ENCODE data around the gene RPS6KB2. TPM values are rescaled to one million over a fixed set of nuclear protein-coding genes. Genes with fewer than 3 reads are reported as not detected.

RPS6KB2 gene
- total and polyA plus RNA-seq, 2 of the 4 experiments (the other 2 are of a cell fraction), result 50.7 to 58.4 TPM

DNA sequence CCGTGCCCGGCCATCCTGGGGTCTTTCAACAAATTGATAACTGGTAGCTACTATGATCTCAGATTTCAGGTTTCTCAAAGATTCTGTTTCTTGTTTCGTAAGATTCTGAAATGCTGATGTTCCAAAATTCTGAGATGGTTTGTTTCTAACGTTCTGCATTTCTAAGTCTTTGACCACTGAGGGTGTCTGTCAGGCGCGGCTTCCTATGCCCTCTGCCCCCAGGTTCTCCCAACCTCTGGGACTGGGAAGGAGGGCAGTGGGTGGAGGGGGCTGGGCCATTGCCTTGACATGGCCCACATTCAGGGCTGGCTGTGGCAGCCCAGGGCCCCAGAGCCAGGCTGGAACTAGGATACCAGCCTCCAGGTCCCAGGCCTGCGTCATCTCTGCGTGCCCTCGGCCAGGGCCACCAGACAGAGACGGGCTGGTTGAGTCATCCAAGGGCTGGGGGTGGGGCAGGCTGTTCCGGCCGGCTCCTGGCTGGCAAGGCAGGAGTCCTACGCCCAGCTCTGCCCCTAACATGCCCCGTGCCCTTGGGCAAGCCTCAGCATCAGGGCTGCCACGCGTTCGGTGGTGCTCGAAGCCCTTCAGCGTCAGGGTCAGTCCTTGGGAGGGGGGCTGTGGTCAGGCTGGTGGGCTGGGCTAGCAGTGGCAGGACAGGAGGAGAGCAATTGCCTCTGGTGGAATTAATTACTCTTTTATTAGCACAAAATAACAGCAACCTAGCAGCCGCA, 35.6 kb downstream of the RPS6KB2 start:
- CTCF ChIA-PET, result no interaction called here

More for the DNA sequence above, 35.6 kb downstream of the RPS6KB2 start:
- WGBS, 2 experiments (ENCODE audit: extremely low coverage in 2 of 2, insufficient read length in 1 of 2), result 100% methylated on average over 4 of the region's 20 CpGs; no CpG with 5 or more reads in 1 of the 2 experiments
- H3K23ac ChIP-seq (ENCODE audit: low read depth, low read length), result no peak overlapping the region
- H3K4me1 ChIP-seq (ENCODE audit: control insufficient read depth, insufficient read depth, low read length), result peaks cover 9% of the 10 kb centered on the region
- no peak overlapping the region; the same call in 1 of the 2 replicates for H3K4me3 ChIP-seq (ENCODE audit: insufficient read depth, low read depth, low read length)
- H2AFZ ChIP-seq (replicated peaks; ENCODE audit: low read length, poor library complexity), result peak overlapping the region; percentile 95
- H2BK120ac ChIP-seq (ENCODE audit: low read depth, low read length), result no peak overlapping the region
- H2BK5ac ChIP-seq (ENCODE audit: low read depth, low read length, poor library complexity, severe bottlenecking), result peak overlapping the region; percentile 56
- H3K4ac ChIP-seq (ENCODE audit: low read depth, low read length), result 0 out of 2 replicates have a peak overlapping the region, but pooled peaks have one; percentile 69
- no peak for TF ChIP-seq POLR2A (IDR thresholded peaks at IDR 0.05; ENCODE audit: low read depth, low read length)
- TF ChIP-seq RFX5 (IDR thresholded peaks at IDR 0.05; ENCODE audit: low read depth, low read length), result no peak
- no peak for TF ChIP-seq RAD21 (IDR thresholded peaks at IDR 0.05; ENCODE audit: low read length)
- no peak for TF ChIP-seq ELK1 (IDR thresholded peaks at IDR 0.05; ENCODE audit: borderline replicate concordance, low read depth, low read length)
- TF ChIP-seq FOS (IDR thresholded peaks at IDR 0.05; ENCODE audit: low read depth, low read length), result no peak
- TF ChIP-seq MAFK (IDR thresholded peaks at IDR 0.05; ENCODE audit: low read depth, low read length), result no peak
- no peak for TF ChIP-seq CHD1 (IDR thresholded peaks at IDR 0.05; ENCODE audit: low read depth, low read length)
- TF ChIP-seq CTCF (conservative IDR thresholded peaks at IDR 0.05; ENCODE audit: low read depth, low read length), result no peak
- TF ChIP-seq NFE2L2 (IDR thresholded peaks at IDR 0.05; ENCODE audit: low read depth, low read length), result no peak
- TF ChIP-seq BHLHE40 (IDR thresholded peaks at IDR 0.05; ENCODE audit: low read depth, low read length), result no peak
- TF ChIP-seq USF2 (IDR thresholded peaks at IDR 0.05; ENCODE audit: low read depth, low read length), result no peak
- no peak for TF ChIP-seq MXI1 (IDR thresholded peaks at IDR 0.05; ENCODE audit: borderline replicate concordance, low read depth, low read length)
- no peak for TF ChIP-seq RCOR1 (IDR thresholded peaks at IDR 0.05; ENCODE audit: insufficient replicate concordance, low read length)
- intact Hi-C loops (cut with micrococcal nuclease) (no loop called here), in situ Hi-C loops (cut with MboI; ENCODE audit: low sequenced_read_pairs) (no loop called here), dilution Hi-C loops (cut with HindIII; ENCODE audit: low sequenced_read_pairs, unreplicated experiment) (no loop called here)
- peak overlapping the region; percentile 68 for H3K4me2 ChIP-seq (ENCODE audit: low read depth, low read length)
- no peak overlapping the region for H3K18ac ChIP-seq (ENCODE audit: low read depth, low read length)
- peak overlapping the region; percentile 88 to 92; a peak in 2 of 4 replicates for H4K8ac ChIP-seq (ENCODE audit: low read depth in 2 of 2, low read length in 2 of 2)
- DNase-seq, result no peak
- BruUV-seq (replicated peaks), result no TSS peak
- peak overlapping the region; percentile 47; the same call in 1 of the 2 replicates for H4K91ac ChIP-seq (ENCODE audit: insufficient read depth, low read depth, low read length)
- no peak overlapping the region for H3K56ac ChIP-seq (ENCODE audit: extremely low read depth, insufficient read depth, low read length)
- H2AK9ac ChIP-seq (replicated peaks; ENCODE audit: low read depth, low read length, poor library complexity), result peak overlapping the region; percentile 84
- H3K9me3 ChIP-seq (ENCODE audit: control insufficient read depth, insufficient read depth, low read length), result no peaks in the 10 kb centered on the region
- POLR2A ChIA-PET (ENCODE audit: unreplicated experiment), result no interaction called here
- no peak for ATAC-seq (ENCODE audit: low read depth)
- H2BK20ac ChIP-seq (ENCODE audit: low read depth, low read length), result no peak overlapping the region
- no peak overlapping the region for H3K14ac ChIP-seq (replicated peaks; ENCODE audit: low read depth, low read length)
- H3K79me1 ChIP-seq (ENCODE audit: low read depth in 1 of 2, low read length in 2 of 2), result peaks cover 4 to 24% of the 10 kb centered on the region in 2 experiments; a peak in 2 of 4 replicates
- no peaks in the 10 kb centered on the region for H4K20me1 ChIP-seq (ENCODE audit: insufficient read depth, low read length)
- H4K5ac ChIP-seq (ENCODE audit: low read depth, low read length), result peak overlapping the region; percentile 87
- H3K27ac ChIP-seq (ENCODE audit: insufficient read depth, low read length), result no peak overlapping the region
- peaks cover 12% of the 10 kb centered on the region for H3K9me1 ChIP-seq (ENCODE audit: insufficient read depth, low read length)
- no peak overlapping the region for H2BK15ac ChIP-seq (ENCODE audit: low read depth, low read length)
- no peak overlapping the region for H2AK5ac ChIP-seq (ENCODE audit: low read depth, low read length)
- peaks cover 2% of the 10 kb centered on the region; the same call in 1 of the 2 replicates for H3K36me3 ChIP-seq (ENCODE audit: control insufficient read depth, insufficient read depth, low read length)
- no peaks in the 10 kb centered on the region; the same call in 1 of the 2 replicates for H3K27me3 ChIP-seq (ENCODE audit: control insufficient read depth, insufficient read depth, low read length)
- H3K9ac ChIP-seq (ENCODE audit: low read depth, low read length), result no peak overlapping the region
